HEK293 (cell line): Measurements from ENCODE around the gene BCKDHB.

ENCODE experiments used
- KLF16 ChIP-seq: fragments of 450-650 bp; formaldehyde crosslinking; IDR thresholded peaks from 2 replicates; pipeline ENCODE4 v1.5.1; 2017; ENCODE audit warnings: missing biosample characterization, missing genetic modification characterization
- SP2 ChIP-seq: fragments of 450-650 bp; formaldehyde crosslinking; IDR thresholded peaks from 2 replicates; pipeline ENCODE4 v1.5.1; 2016; ENCODE audit warnings: missing biosample characterization, missing genetic modification characterization
- SP3 ChIP-seq: fragments of 450-650 bp; formaldehyde crosslinking; IDR thresholded peaks from 2 replicates; pipeline ENCODE4 v1.5.1; 2016; ENCODE audit warnings: missing biosample characterization, missing genetic modification characterization
- ZNF138 ChIP-seq: fragments of 450-650 bp; formaldehyde crosslinking; IDR thresholded peaks from 2 replicates; pipeline ENCODE4 v1.5.1; 2016; ENCODE audit warnings: missing biosample characterization, missing genetic modification characterization, borderline replicate concordance
- ZNF302 ChIP-seq: fragments of 450-650 bp; formaldehyde crosslinking; IDR thresholded peaks from 2 replicates; pipeline ENCODE4 v1.5.1; 2016; ENCODE audit warnings: missing biosample characterization, missing genetic modification characterization, low read depth
- ZNF391 ChIP-seq: fragments of 450-650 bp; formaldehyde crosslinking; IDR thresholded peaks from 2 replicates; pipeline ENCODE4 v1.5.1; 2016; ENCODE audit warnings: low read depth, missing biosample characterization, missing genetic modification characterization, borderline replicate concordance
- ZNF548 ChIP-seq: fragments of 450-650 bp; formaldehyde crosslinking; IDR thresholded peaks from 2 replicates; pipeline ENCODE4 v1.5.1; 2016; ENCODE audit warnings: missing biosample characterization, missing genetic modification characterization
- TF ChIP-seq, protein P1 (sequence below): fragments of 450-650 bp; formaldehyde crosslinking; IDR thresholded peaks from 2 replicates; pipeline ENCODE4 v1.5.1; 2016; ENCODE audit warnings: missing biosample characterization, missing genetic modification characterization
- TF ChIP-seq, protein P2 (sequence below): fragments of 450-650 bp; formaldehyde crosslinking; IDR thresholded peaks from 2 replicates; pipeline ENCODE4 v1.5.1; 2016; ENCODE audit warnings: missing biosample characterization, missing genetic modification characterization
- TF ChIP-seq, protein P3 (sequence below): fragments of 450-650 bp; formaldehyde crosslinking; IDR thresholded peaks from 2 replicates; pipeline ENCODE4 v1.5.1; 2016; ENCODE audit warnings: missing biosample characterization, missing genetic modification characterization
- TF ChIP-seq, protein P4 (sequence below): fragments of 450-650 bp; IDR thresholded peaks from 2 replicates; pipeline ENCODE4 v1.5.1; 2018; ENCODE audit warnings: missing biosample characterization, missing genetic modification characterization

DNA sequence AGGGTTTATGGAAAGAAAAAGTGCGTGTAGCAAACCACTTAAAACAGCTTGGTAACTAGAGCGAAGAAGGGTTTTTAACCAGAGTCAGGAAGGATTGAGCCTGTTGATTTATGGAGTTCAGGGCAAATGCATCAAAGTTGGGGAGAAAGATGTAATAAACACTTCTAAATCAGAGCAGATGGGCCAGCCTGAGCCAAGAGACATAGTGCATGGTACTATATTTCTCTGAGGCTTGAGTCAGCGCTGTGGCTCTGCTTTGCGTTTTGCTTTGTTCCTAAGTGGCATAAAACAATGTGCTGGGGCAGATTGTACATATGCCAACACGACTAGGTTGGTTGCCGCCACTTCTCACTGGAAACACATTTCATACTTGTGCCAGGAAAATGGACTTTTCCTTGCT is 111.3 kb downstream of the BCKDHB start:
- TF ChIP-seq, protein P1, sequence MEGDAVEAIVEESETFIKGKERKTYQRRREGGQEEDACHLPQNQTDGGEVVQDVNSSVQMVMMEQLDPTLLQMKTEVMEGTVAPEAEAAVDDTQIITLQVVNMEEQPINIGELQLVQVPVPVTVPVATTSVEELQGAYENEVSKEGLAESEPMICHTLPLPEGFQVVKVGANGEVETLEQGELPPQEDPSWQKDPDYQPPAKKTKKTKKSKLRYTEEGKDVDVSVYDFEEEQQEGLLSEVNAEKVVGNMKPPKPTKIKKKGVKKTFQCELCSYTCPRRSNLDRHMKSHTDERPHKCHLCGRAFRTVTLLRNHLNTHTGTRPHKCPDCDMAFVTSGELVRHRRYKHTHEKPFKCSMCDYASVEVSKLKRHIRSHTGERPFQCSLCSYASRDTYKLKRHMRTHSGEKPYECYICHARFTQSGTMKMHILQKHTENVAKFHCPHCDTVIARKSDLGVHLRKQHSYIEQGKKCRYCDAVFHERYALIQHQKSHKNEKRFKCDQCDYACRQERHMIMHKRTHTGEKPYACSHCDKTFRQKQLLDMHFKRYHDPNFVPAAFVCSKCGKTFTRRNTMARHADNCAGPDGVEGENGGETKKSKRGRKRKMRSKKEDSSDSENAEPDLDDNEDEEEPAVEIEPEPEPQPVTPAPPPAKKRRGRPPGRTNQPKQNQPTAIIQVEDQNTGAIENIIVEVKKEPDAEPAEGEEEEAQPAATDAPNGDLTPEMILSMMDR (tag by site-specific recombination): no peak
- TF ChIP-seq, protein P2, sequence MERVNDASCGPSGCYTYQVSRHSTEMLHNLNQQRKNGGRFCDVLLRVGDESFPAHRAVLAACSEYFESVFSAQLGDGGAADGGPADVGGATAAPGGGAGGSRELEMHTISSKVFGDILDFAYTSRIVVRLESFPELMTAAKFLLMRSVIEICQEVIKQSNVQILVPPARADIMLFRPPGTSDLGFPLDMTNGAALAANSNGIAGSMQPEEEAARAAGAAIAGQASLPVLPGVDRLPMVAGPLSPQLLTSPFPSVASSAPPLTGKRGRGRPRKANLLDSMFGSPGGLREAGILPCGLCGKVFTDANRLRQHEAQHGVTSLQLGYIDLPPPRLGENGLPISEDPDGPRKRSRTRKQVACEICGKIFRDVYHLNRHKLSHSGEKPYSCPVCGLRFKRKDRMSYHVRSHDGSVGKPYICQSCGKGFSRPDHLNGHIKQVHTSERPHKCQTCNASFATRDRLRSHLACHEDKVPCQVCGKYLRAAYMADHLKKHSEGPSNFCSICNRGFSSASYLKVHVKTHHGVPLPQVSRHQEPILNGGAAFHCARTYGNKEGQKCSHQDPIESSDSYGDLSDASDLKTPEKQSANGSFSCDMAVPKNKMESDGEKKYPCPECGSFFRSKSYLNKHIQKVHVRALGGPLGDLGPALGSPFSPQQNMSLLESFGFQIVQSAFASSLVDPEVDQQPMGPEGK (tag by site-specific recombination): no peak
- TF ChIP-seq, protein P3, sequence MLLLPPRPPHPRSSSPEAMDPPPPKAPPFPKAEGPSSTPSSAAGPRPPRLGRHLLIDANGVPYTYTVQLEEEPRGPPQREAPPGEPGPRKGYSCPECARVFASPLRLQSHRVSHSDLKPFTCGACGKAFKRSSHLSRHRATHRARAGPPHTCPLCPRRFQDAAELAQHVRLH: no peak
- TF ChIP-seq ZNF302 (no peak), ZNF391 (no peak), ZNF548 (no peak), SP2 (tag by site-specific recombination) (no peak), ZNF138 (tag by site-specific recombination) (no peak), KLF16 (tag by site-specific recombination) (no peak), SP3 (tag by site-specific recombination) (no peak)
- TF ChIP-seq, protein P4, sequence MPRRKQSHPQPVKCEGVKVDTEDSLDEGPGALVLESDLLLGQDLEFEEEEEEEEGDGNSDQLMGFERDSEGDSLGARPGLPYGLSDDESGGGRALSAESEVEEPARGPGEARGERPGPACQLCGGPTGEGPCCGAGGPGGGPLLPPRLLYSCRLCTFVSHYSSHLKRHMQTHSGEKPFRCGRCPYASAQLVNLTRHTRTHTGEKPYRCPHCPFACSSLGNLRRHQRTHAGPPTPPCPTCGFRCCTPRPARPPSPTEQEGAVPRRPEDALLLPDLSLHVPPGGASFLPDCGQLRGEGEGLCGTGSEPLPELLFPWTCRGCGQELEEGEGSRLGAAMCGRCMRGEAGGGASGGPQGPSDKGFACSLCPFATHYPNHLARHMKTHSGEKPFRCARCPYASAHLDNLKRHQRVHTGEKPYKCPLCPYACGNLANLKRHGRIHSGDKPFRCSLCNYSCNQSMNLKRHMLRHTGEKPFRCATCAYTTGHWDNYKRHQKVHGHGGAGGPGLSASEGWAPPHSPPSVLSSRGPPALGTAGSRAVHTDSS (tag by site-specific recombination): no peak
